DND-41 (cell line): ENCODE measurements around the gene PSEN1.

Source experiments
- CTCF ChIP-seq: IDR thresholded peaks from 2 replicates; pipeline ENCODE4 v1.5.1; 2012; ENCODE audit warnings: borderline replicate concordance, low read length, moderate library complexity, mild to moderate bottlenecking; ENCODE audit not compliant: poor library complexity, severe bottlenecking; ENCODE audit errors: extremely low read depth
- EZH2 ChIP-seq: IDR thresholded peaks from 3 replicates; pipeline ENCODE4 v1.6.1; 2012; ENCODE audit warnings: borderline replicate concordance, low read depth, mild to moderate bottlenecking, moderate library complexity, low read length, inconsistent platforms; ENCODE audit not compliant: severe bottlenecking

GRCh38 chr14:73220634-73221033 is 84.3 kb downstream of the PSEN1 start:
- TF ChIP-seq CTCF (no peak), EZH2 (no peak)
